PC-3 (cell line): ENCODE data around the gene SLC2A9. TPM values are rescaled to one million over a fixed set of nuclear protein-coding genes. Genes with fewer than 3 reads are reported as not detected.

ENCODE experiments used
- ATAC-seq: fragments of 200-7000 bp; cut with Tn5 transposase; 2 replicates; pipeline ENCODE4 v1.9.1; 2020; ENCODE audit warnings: mild to moderate bottlenecking, moderate library complexity
- BruUV-seq: library from RNA; stranded (reverse); fragments of 400-500 nt; replicated peaks from 2 replicates; lab custom pipeline; 2021; lab: Mats Ljungman, UMichigan
- CTCF ChIA-PET: fragments of 300-600 bp; sonication (Branson Sonifier 250); formaldehyde crosslinking; loops from one replicate; lab custom pipeline; 2022; ENCODE audit warnings: antibody characterized with exemption; lab: Charles Lee
- POLR2A ChIA-PET: fragments of 300-600 bp; sonication (Branson Sonifier 250); formaldehyde crosslinking; loops from one replicate; lab custom pipeline; 2022; ENCODE audit warnings: antibody characterized with exemption; ENCODE audit not compliant: unreplicated experiment; lab: Charles Lee
- DNase-seq: peaks from one replicate; pipeline ENCODE4 v3.0.0-alpha.2; 2015
- H2AFZ ChIP-seq: fragments of 300-600 bp; sonication (generic); 2 replicates; pipeline ENCODE4 v1.6.0; 2016; ENCODE audit warnings: antibody characterized with exemption, low read length
- H3F3A ChIP-seq: fragments of 300-600 bp; sonication (generic); one replicate; pipeline ENCODE4 v1.6.0; 2017; ENCODE audit warnings: antibody characterized with exemption, low read length, control low read depth, mild to moderate bottlenecking; ENCODE audit not compliant: unreplicated experiment
- H3K27ac ChIP-seq: fragments of 300-600 bp; sonication (generic); 2 replicates; pipeline ENCODE4 v1.5.1; 2016; ENCODE audit warnings: mild to moderate bottlenecking, low read length
- H3K27me3 ChIP-seq: fragments of 300-600 bp; sonication (generic); 2 replicates; pipeline ENCODE4 v1.6.1; 2016; ENCODE audit warnings: low read length, mixed read lengths
- H3K36me3 ChIP-seq: fragments of 300-600 bp; sonication (generic); 2 replicates; pipeline ENCODE4 v1.6.1; 2016; ENCODE audit warnings: low read depth, mixed run types, low read length, mixed read lengths
- H3K4me1 ChIP-seq: fragments of 300-600 bp; sonication (generic); 2 replicates; pipeline ENCODE4 v1.5.1; 2016; ENCODE audit warnings: low read length; ENCODE audit not compliant: insufficient read depth
- H3K4me2 ChIP-seq: fragments of 300-600 bp; sonication (generic); 2 replicates; pipeline ENCODE4 v1.6.0; 2016; ENCODE audit warnings: low read length
- H3K4me3 ChIP-seq: fragments of 300-600 bp; sonication (generic); 2 replicates; pipeline ENCODE4 v1.5.1; 2016; ENCODE audit warnings: mild to moderate bottlenecking, low read length, mixed read lengths
- H3K79me2 ChIP-seq: fragments of 300-600 bp; sonication (generic); 2 replicates; pipeline ENCODE4 v1.6.1; 2017; ENCODE audit warnings: low read length, mixed read lengths
- H3K9ac ChIP-seq: fragments of 300-600 bp; sonication (generic); 2 replicates; pipeline ENCODE4 v1.6.0; 2016; ENCODE audit warnings: mild to moderate bottlenecking, low read length
- H3K9me2 ChIP-seq: fragments of 300-600 bp; sonication (generic); replicated peaks from 2 replicates; pipeline ENCODE4 v1.6.1; 2016; ENCODE audit warnings: mixed run types, low read length, mixed read lengths
- H3K9me3 ChIP-seq: fragments of 300-600 bp; sonication (generic); 2 replicates; pipeline ENCODE4 v1.6.1; 2016; ENCODE audit warnings: low read length, mixed read lengths
- H4K20me1 ChIP-seq: fragments of 300-600 bp; sonication (generic); 2 replicates; pipeline ENCODE4 v1.6.1; 2016; ENCODE audit warnings: low read length, mixed read lengths
- EZH2 ChIP-seq: fragments of 300-600 bp; sonication (generic); IDR thresholded peaks from one replicate; pipeline ENCODE4 v1.6.1; 2017; ENCODE audit warnings: antibody characterized with exemption, mild to moderate bottlenecking, low read length; ENCODE audit not compliant: unreplicated experiment
- EZH2phosphoT487 ChIP-seq: fragments of 300-600 bp; sonication (generic); IDR thresholded peaks from 2 replicates; pipeline ENCODE4 v1.6.1; 2018; ENCODE audit warnings: mild to moderate bottlenecking, antibody characterized with exemption, low read length, borderline replicate concordance
- intact Hi-C: fragments of 100-400 bp; cut with micrococcal nuclease; formaldehyde crosslinking; loops from 2 replicates; pipeline ENCODE4 v1.9.0; 2023
- total RNA-seq: library from RNA; depleted of rRNA; stranded (reverse); fragments of >200 nt; gene quantifications from 2 replicates; pipeline ENCODE4 v1.2.3, GENCODE V29; 2014
- TF ChIP-seq, protein P1 (sequence below): fragments of 300-600 bp; sonication (generic); conservative IDR thresholded peaks from 2 replicates; pipeline ENCODE4 v1.5.1; 2017; ENCODE audit warnings: antibody characterized with exemption, low read depth, mild to moderate bottlenecking, low read length

The SLC2A9 gene
- total RNA-seq, 1 experiment from 2014 or later: 0.11 TPM

DNA sequence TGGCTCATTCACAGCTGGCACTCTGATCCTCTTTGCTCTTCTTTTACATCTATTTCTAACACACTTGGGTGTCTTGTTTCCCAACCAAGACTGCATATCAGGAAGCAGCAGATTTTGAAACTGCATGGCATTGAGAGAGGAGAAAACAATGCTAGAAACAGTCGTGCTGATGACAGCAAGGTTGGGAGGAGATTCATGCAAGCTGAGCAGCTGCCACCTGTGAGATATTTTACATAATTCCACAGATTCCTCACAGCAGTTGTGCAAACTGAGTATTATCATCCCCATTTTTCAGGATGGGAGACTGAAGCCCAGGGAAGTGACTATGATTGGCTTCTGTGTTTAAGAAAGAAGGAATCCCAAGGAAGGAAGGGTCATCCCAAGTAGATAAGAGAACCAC is 105.0 kb downstream of the SLC2A9 start:
- intact Hi-C loops: no loop called here
- Histone ChIP-seq H3K79me2 (no peaks in the 10 kb centered on the region), H3K9me3 (no peaks in the 10 kb centered on the region), H3K4me2 (no peak overlapping the region), H3K4me3 (no peak overlapping the region), H4K20me1 (no peaks in the 10 kb centered on the region), H3F3A (no peaks in the 10 kb centered on the region), H3K27ac (no peak overlapping the region), H3K4me1 (no peaks in the 10 kb centered on the region), H2AFZ (no peak overlapping the region), H3K9me2 (no peaks in the 10 kb centered on the region), H3K27me3 (no peaks in the 10 kb centered on the region), H3K9ac (no peak overlapping the region), H3K36me3 (no peaks in the 10 kb centered on the region)
- ATAC-seq (no peak), DNase-seq (no peak)
- TF ChIP-seq EZH2 (no peak), EZH2phosphoT487 (no peak)
- TF ChIP-seq, protein P1, sequence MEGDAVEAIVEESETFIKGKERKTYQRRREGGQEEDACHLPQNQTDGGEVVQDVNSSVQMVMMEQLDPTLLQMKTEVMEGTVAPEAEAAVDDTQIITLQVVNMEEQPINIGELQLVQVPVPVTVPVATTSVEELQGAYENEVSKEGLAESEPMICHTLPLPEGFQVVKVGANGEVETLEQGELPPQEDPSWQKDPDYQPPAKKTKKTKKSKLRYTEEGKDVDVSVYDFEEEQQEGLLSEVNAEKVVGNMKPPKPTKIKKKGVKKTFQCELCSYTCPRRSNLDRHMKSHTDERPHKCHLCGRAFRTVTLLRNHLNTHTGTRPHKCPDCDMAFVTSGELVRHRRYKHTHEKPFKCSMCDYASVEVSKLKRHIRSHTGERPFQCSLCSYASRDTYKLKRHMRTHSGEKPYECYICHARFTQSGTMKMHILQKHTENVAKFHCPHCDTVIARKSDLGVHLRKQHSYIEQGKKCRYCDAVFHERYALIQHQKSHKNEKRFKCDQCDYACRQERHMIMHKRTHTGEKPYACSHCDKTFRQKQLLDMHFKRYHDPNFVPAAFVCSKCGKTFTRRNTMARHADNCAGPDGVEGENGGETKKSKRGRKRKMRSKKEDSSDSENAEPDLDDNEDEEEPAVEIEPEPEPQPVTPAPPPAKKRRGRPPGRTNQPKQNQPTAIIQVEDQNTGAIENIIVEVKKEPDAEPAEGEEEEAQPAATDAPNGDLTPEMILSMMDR: no peak
- no TSS peak for BruUV-seq
- ChIA-PET CTCF (no interaction called here), POLR2A (no interaction called here)

DNA sequence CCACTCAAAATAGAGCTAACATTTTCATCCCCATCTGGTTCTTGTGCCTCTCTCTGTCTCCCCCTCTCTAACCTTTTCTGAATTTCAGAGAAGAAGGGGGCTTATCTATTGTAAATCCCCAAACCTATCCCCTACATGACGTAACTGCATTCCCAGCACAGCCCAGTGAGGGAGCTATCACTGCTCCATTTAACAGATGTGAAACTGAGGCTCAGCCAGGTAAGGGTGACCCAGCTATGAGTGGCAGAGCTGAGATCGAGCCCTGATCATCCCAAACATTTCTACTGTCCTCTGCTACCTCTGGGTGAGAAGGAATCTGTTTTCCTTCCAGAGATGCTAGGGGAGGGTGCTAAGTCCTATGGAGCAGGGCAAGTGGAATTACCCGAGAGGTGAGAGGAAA is 107.5 kb downstream of the SLC2A9 start:
- Histone ChIP-seq H3K9ac (no peak overlapping the region), H3K36me3 (no peaks in the 10 kb centered on the region), H3K4me3 (no peak overlapping the region), H3K4me2 (no peak overlapping the region), H3K9me3 (no peaks in the 10 kb centered on the region), H3K9me2 (no peaks in the 10 kb centered on the region), H3K27ac (no peak overlapping the region), H3K4me1 (no peaks in the 10 kb centered on the region), H2AFZ (no peak overlapping the region), H3F3A (no peaks in the 10 kb centered on the region), H3K27me3 (no peaks in the 10 kb centered on the region), H4K20me1 (no peaks in the 10 kb centered on the region), H3K79me2 (no peaks in the 10 kb centered on the region)
- no peak for DNase-seq
- intact Hi-C loops: no loop called here
- TF ChIP-seq EZH2 (no peak), EZH2phosphoT487 (no peak)
- TF ChIP-seq, protein P1: no peak
- ATAC-seq: no peak
- ChIA-PET CTCF (no interaction called here), POLR2A (interaction anchor here (0.7 kb wide), 1 partner anchor 55 kb away, joined by 4 read pairs; no protein-coding TSS in a partner anchor)
- BruUV-seq: no TSS peak

DNA sequence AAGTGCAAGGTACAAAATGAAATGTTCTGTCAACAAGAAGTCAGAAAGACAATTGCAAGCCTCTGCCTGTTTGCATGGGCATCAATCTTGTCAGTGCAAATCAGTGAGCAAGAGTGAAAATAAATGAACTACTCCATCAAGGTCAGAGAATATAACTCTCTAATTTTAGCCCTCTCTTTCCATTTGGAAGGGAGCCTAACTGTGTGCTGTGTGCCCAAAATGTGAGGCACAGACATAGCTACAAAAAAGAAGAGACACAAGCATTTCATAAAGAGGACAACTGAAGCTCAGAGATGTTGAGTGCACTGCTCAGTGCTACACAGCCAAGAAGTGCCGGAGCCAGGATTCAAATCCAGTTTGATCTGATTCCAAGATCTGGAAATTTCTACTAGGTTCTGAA is 114.3 kb downstream of the SLC2A9 start:
- ATAC-seq: no peak
- Histone ChIP-seq H3K4me3 (no peak overlapping the region), H3K9ac (no peak overlapping the region), H4K20me1 (no peaks in the 10 kb centered on the region), H3K4me2 (no peak overlapping the region), H3K36me3 (no peaks in the 10 kb centered on the region), H3F3A (no peaks in the 10 kb centered on the region), H2AFZ (no peak overlapping the region), H3K4me1 (no peaks in the 10 kb centered on the region), H3K79me2 (no peaks in the 10 kb centered on the region), H3K27ac (no peak overlapping the region), H3K9me3 (no peaks in the 10 kb centered on the region), H3K9me2 (no peaks in the 10 kb centered on the region), H3K27me3 (no peaks in the 10 kb centered on the region)
- ChIA-PET CTCF (interaction anchor here (0.6 kb wide), 1 partner anchor 108 kb away, joined by 3 read pairs; no protein-coding TSS in a partner anchor), POLR2A (no interaction called here)
- TF ChIP-seq, protein P1: no peak
- TF ChIP-seq EZH2phosphoT487 (no peak), EZH2 (no peak)
- no peak for DNase-seq
- intact Hi-C loops: no loop called here
- BruUV-seq: no TSS peak
